Activated CD8-positive, alpha-beta memory T cell treated with anti-CD3 and anti-CD28 coated beads, Interleukin-2, amount 10 ng/mL, durations not matched to agents 7 days and 5 days (primary cell): Measurements from ENCODE around the gene MYPN. TPM values are rescaled to one million over a fixed set of nuclear protein-coding genes. Genes with fewer than 3 reads are reported as not detected.

Experiments used
- ATAC-seq: fragments of 150-1000 bp; cut with Tn5 transposase; one replicate; pipeline ENCODE4 v1.10.0; 2021; ENCODE audit warnings: moderate library complexity
- CTCF ChIA-PET: fragments of 350-600 bp; sonication (Branson Sonifier 250); formaldehyde crosslinking; loops from one replicate; lab custom pipeline; 2021; ENCODE audit warnings: antibody characterized with exemption; lab: Charles Lee
- DNase-seq: peaks from one replicate; pipeline ENCODE4 v3.0.0-alpha.2; 2020
- H3K27ac Mint-ChIP-seq: one replicate; pipeline ENCODE4 v1.8.0; 2021; ENCODE audit warnings: mild to moderate bottlenecking, mixed read lengths
- H3K27me3 Mint-ChIP-seq: one replicate; pipeline ENCODE4 v1.8.0; 2021; ENCODE audit warnings: mixed read lengths
- H3K36me3 Mint-ChIP-seq: one replicate; pipeline ENCODE4 v1.8.0; 2021; ENCODE audit warnings: mild to moderate bottlenecking, mixed read lengths
- H3K4me1 Mint-ChIP-seq: one replicate; pipeline ENCODE4 v1.8.0; 2021; ENCODE audit warnings: mixed read lengths
- H3K4me3 Mint-ChIP-seq: one replicate; pipeline ENCODE4 v1.8.0; 2021; ENCODE audit warnings: mild to moderate bottlenecking, moderate library complexity, mixed read lengths
- H3K9me3 Mint-ChIP-seq: one replicate; pipeline ENCODE4 v1.8.0; 2022; ENCODE audit warnings: low read depth, mixed read lengths
- total RNA-seq, 2 experiments: library from RNA; stranded (reverse); gene quantifications; one replicate each; pipeline ENCODE4 v1.2.3, GENCODE V29; 2021

MYPN gene
- total RNA-seq, 2 experiments from 2014 or later, result not detected

- DNase-seq, result no peak
- no peak overlapping the region for H3K4me3 Mint-ChIP-seq
- CTCF ChIA-PET, result interaction anchor here (0.6 kb wide), 1 partner anchor 35 kb away, joined by 3 read pairs; no protein-coding TSS in a partner anchor
- no peaks in the 10 kb centered on the region for H3K9me3 Mint-ChIP-seq
- no peaks in the 10 kb centered on the region for H3K36me3 Mint-ChIP-seq
- peaks cover 5% of the 10 kb centered on the region for H3K27me3 Mint-ChIP-seq
- no peak for ATAC-seq
- no peak overlapping the region for H3K27ac Mint-ChIP-seq
- H3K4me1 Mint-ChIP-seq, result no peaks in the 10 kb centered on the region
Measured at GRCh38 chr10:68125772-68126171, 16.5 kb downstream of the MYPN start.

GRCh38 chr10:68128015-68128414 is 18.7 kb downstream of the MYPN start:
- DNase-seq (no peak), ATAC-seq (no peak)
- Mint-ChIP-seq H3K4me1 (no peaks in the 10 kb centered on the region), H3K4me3 (no peak overlapping the region), H3K36me3 (no peaks in the 10 kb centered on the region), H3K9me3 (no peaks in the 10 kb centered on the region), H3K27me3 (peaks cover 5% of the 10 kb centered on the region), H3K27ac (no peak overlapping the region)
- CTCF ChIA-PET, result no interaction called here

GRCh38 chr10:68132391-68132790 is 23.1 kb downstream of the MYPN start:
- Mint-ChIP-seq H3K27me3 (peaks cover 2% of the 10 kb centered on the region), H3K9me3 (no peaks in the 10 kb centered on the region), H3K36me3 (no peaks in the 10 kb centered on the region), H3K4me1 (no peaks in the 10 kb centered on the region), H3K4me3 (no peak overlapping the region), H3K27ac (no peak overlapping the region)
- ATAC-seq, result no peak
- no peak for DNase-seq
- CTCF ChIA-PET, result no interaction called here

- Mint-ChIP-seq H3K36me3 (no peaks in the 10 kb centered on the region), H3K27me3 (peaks cover under 1% of the 10 kb centered on the region), H3K4me1 (no peaks in the 10 kb centered on the region), H3K4me3 (no peak overlapping the region), H3K9me3 (no peaks in the 10 kb centered on the region), H3K27ac (no peak overlapping the region)
- CTCF ChIA-PET, result interaction anchor here (0.7 kb wide), 1 partner anchor 278 kb away, joined by 4 read pairs; no protein-coding TSS in a partner anchor
- ATAC-seq (no peak), DNase-seq (no peak)
Measured at GRCh38 chr10:68133523-68133922, 24.2 kb downstream of the MYPN start.

GRCh38 chr10:68135362-68135761 is 26.1 kb downstream of the MYPN start:
- peaks cover 5% of the 10 kb centered on the region for H3K4me1 Mint-ChIP-seq
- ATAC-seq (no peak), DNase-seq (no peak)
- CTCF ChIA-PET, result no interaction called here
- H3K36me3 Mint-ChIP-seq, result no peaks in the 10 kb centered on the region
- no peaks in the 10 kb centered on the region for H3K9me3 Mint-ChIP-seq
- no peak overlapping the region for H3K27ac Mint-ChIP-seq
- peaks cover 16% of the 10 kb centered on the region for H3K27me3 Mint-ChIP-seq
- no peak overlapping the region for H3K4me3 Mint-ChIP-seq

GRCh38 chr10:68135922-68136792 is 26.9 kb downstream of the MYPN start:
- H3K4me3 Mint-ChIP-seq, result no peak overlapping the region
- CTCF ChIA-PET, result no interaction called here
- no peaks in the 10 kb centered on the region for H3K36me3 Mint-ChIP-seq
- peaks cover 5% of the 10 kb centered on the region for H3K4me1 Mint-ChIP-seq
- H3K27ac Mint-ChIP-seq, result no peak overlapping the region
- no peak for ATAC-seq
- DNase-seq, result no peak
- H3K27me3 Mint-ChIP-seq, result peaks cover 20% of the 10 kb centered on the region
- H3K9me3 Mint-ChIP-seq, result no peaks in the 10 kb centered on the region

- Mint-ChIP-seq H3K36me3 (no peaks in the 10 kb centered on the region), H3K4me3 (no peak overlapping the region), H3K27me3 (peaks cover 22% of the 10 kb centered on the region), H3K9me3 (no peaks in the 10 kb centered on the region), H3K4me1 (peaks cover 5% of the 10 kb centered on the region), H3K27ac (no peak overlapping the region)
- CTCF ChIA-PET, result no interaction called here
- ATAC-seq (no peak), DNase-seq (no peak)
Measured at GRCh38 chr10:68137171-68137570, 27.9 kb downstream of the MYPN start.

- no peaks in the 10 kb centered on the region for H3K9me3 Mint-ChIP-seq
- H3K36me3 Mint-ChIP-seq, result no peaks in the 10 kb centered on the region
- peaks cover 22% of the 10 kb centered on the region for H3K27me3 Mint-ChIP-seq
- no peak overlapping the region for H3K27ac Mint-ChIP-seq
- CTCF ChIA-PET, result no interaction called here
- no peak overlapping the region for H3K4me3 Mint-ChIP-seq
- ATAC-seq (no peak), DNase-seq (no peak)
- peaks cover 5% of the 10 kb centered on the region for H3K4me1 Mint-ChIP-seq
Measured at GRCh38 chr10:68138526-68138925, 29.2 kb downstream of the MYPN start.

- DNase-seq, result no peak
- Mint-ChIP-seq H3K9me3 (no peaks in the 10 kb centered on the region), H3K4me3 (no peak overlapping the region), H3K36me3 (no peaks in the 10 kb centered on the region), H3K27ac (no peak overlapping the region), H3K4me1 (peaks cover 5% of the 10 kb centered on the region), H3K27me3 (peaks cover 22% of the 10 kb centered on the region)
- CTCF ChIA-PET, result interaction anchor here (0.6 to 1.4 kb wide), 2 partner anchors 12 to 18 kb away, joined by 4 read pairs; no protein-coding TSS in a partner anchor
- ATAC-seq, result no peak
Measured at GRCh38 chr10:68139448-68140272, 30.4 kb downstream of the MYPN start.

- ATAC-seq (no peak), DNase-seq (no peak)
- no peak overlapping the region for H3K27ac Mint-ChIP-seq
- H3K27me3 Mint-ChIP-seq, result peaks cover 24% of the 10 kb centered on the region
- H3K4me3 Mint-ChIP-seq, result no peak overlapping the region
- no peaks in the 10 kb centered on the region for H3K36me3 Mint-ChIP-seq
- peaks cover 8% of the 10 kb centered on the region for H3K4me1 Mint-ChIP-seq
- no peaks in the 10 kb centered on the region for H3K9me3 Mint-ChIP-seq
- CTCF ChIA-PET, result no interaction called here
Measured at GRCh38 chr10:68142761-68143160, 33.5 kb downstream of the MYPN start.

- Mint-ChIP-seq H3K27me3 (peaks cover 15% of the 10 kb centered on the region), H3K27ac (no peak overlapping the region), H3K4me3 (no peak overlapping the region), H3K4me1 (peaks cover 3% of the 10 kb centered on the region), H3K9me3 (no peaks in the 10 kb centered on the region), H3K36me3 (no peaks in the 10 kb centered on the region)
- no peak for ATAC-seq
- CTCF ChIA-PET, result no interaction called here
- no peak for DNase-seq
Measured at GRCh38 chr10:68144709-68145108, 35.4 kb downstream of the MYPN start.

GRCh38 chr10:68145705-68146104 is 36.4 kb downstream of the MYPN start:
- CTCF ChIA-PET, result interaction anchor here (1.4 to 1.8 kb wide), 2 partner anchors 12 to 290 kb away, joined by 3 to 6 read pairs; no protein-coding TSS in a partner anchor
- DNase-seq (no peak), ATAC-seq (no peak)
- peaks cover 5% of the 10 kb centered on the region for H3K27me3 Mint-ChIP-seq
- H3K9me3 Mint-ChIP-seq, result no peaks in the 10 kb centered on the region
- H3K27ac Mint-ChIP-seq, result no peak overlapping the region
- peaks cover 3% of the 10 kb centered on the region for H3K4me1 Mint-ChIP-seq
- no peaks in the 10 kb centered on the region for H3K36me3 Mint-ChIP-seq
- no peak overlapping the region for H3K4me3 Mint-ChIP-seq

- peaks cover 4% of the 10 kb centered on the region for H3K27me3 Mint-ChIP-seq
- H3K4me3 Mint-ChIP-seq, result no peak overlapping the region
- H3K4me1 Mint-ChIP-seq, result peaks cover 3% of the 10 kb centered on the region
- H3K9me3 Mint-ChIP-seq, result no peaks in the 10 kb centered on the region
- DNase-seq (no peak), ATAC-seq (no peak)
- H3K27ac Mint-ChIP-seq, result no peak overlapping the region
- H3K36me3 Mint-ChIP-seq, result no peaks in the 10 kb centered on the region
- CTCF ChIA-PET, result interaction anchor here (1.4 to 1.8 kb wide), 2 partner anchors 11 to 291 kb away, joined by 3 to 6 read pairs; no protein-coding TSS in a partner anchor
Measured at GRCh38 chr10:68146133-68146532, 36.8 kb downstream of the MYPN start.
